HepG2 (cell line): ENCODE results near the gene ATP5MK. TPM values are rescaled to one million over a fixed set of nuclear protein-coding genes. Genes with fewer than 3 reads are reported as not detected.

Source experiments
- CCAR2 ChIP-seq: fragments of 200-400 bp; formaldehyde crosslinking; optimal IDR thresholded peaks from 2 replicates; pipeline ENCODE3; 2018; ENCODE audit warnings: low read depth, mild to moderate bottlenecking, low read length, moderate library complexity
- GZF1 ChIP-seq: sonication (generic); formaldehyde crosslinking; IDR thresholded peaks from 2 replicates; pipeline ENCODE4 v1.5.1; 2020; ENCODE audit warnings: mild to moderate bottlenecking, missing genetic modification reagents
- HBP1 ChIP-seq: IDR thresholded peaks from 2 replicates; pipeline ENCODE4 v1.6.1; 2016; ENCODE audit warnings: low read depth, control low read depth
- HDAC1 ChIP-seq: sonication (generic); formaldehyde crosslinking; IDR thresholded peaks from 2 replicates; pipeline ENCODE4 v1.5.1; 2020; ENCODE audit warnings: mild to moderate bottlenecking, missing genetic modification reagents
- NONO ChIP-seq, 2 experiments: fragments of 450-650 bp in 1 of 2; sonication (generic) in 1 of 2; formaldehyde crosslinking in 1 of 2; IDR thresholded peaks in 1 of 2; conservative IDR thresholded peaks in 1 of 2; 2 replicates each; pipeline versions ENCODE4 v1.6.1 to v1.8.0; 2017 to 2022; ENCODE audit warnings: mild to moderate bottlenecking in 1 of 2, missing genetic modification reagents in 1 of 2, moderate library complexity in 1 of 2
- NPAS2 ChIP-seq: sonication (generic); formaldehyde crosslinking; IDR thresholded peaks from 2 replicates; pipeline ENCODE4 v1.8.0; 2022; ENCODE audit warnings: mild to moderate bottlenecking, missing genetic modification reagents, borderline replicate concordance
- POLR2G ChIP-seq: fragments of 200-400 bp; formaldehyde crosslinking; IDR thresholded peaks from 2 replicates; pipeline ENCODE4 v1.6.1; 2018; ENCODE audit warnings: mild to moderate bottlenecking, low read depth, low read length, moderate library complexity
- PRDM4 ChIP-seq: sonication (generic); formaldehyde crosslinking; IDR thresholded peaks from 2 replicates; pipeline ENCODE4 v1.9.0; 2021; ENCODE audit warnings: missing genetic modification reagents, borderline replicate concordance
- RORA ChIP-seq: sonication (generic); formaldehyde crosslinking; IDR thresholded peaks from 2 replicates; pipeline ENCODE4 v1.5.0; 2020; ENCODE audit warnings: mild to moderate bottlenecking, missing genetic modification reagents, moderate library complexity
- TBX2 ChIP-seq: sonication (generic); formaldehyde crosslinking; IDR thresholded peaks from 2 replicates; pipeline ENCODE4 v1.5.0; 2020; ENCODE audit warnings: missing genetic modification reagents, mild to moderate bottlenecking, borderline replicate concordance
- THYN1 ChIP-seq: sonication (generic); formaldehyde crosslinking; IDR thresholded peaks from 2 replicates; pipeline ENCODE4 v1.8.1; 2023; ENCODE audit warnings: low read depth, mild to moderate bottlenecking, moderate library complexity, missing genetic modification reagents, borderline replicate concordance
- WIZ ChIP-seq: sonication (generic); formaldehyde crosslinking; IDR thresholded peaks from 2 replicates; pipeline ENCODE4 v1.5.1; 2020; ENCODE audit warnings: mild to moderate bottlenecking, missing genetic modification reagents
- ZBTB25 ChIP-seq: IDR thresholded peaks from 2 replicates; pipeline ENCODE4 v1.6.1; 2018; ENCODE audit warnings: missing genetic modification reagents
- ZNF335 ChIP-seq: sonication (generic); formaldehyde crosslinking; IDR thresholded peaks from 2 replicates; pipeline ENCODE4 v1.4.0; 2020; ENCODE audit warnings: missing genetic modification reagents
- ZNF512B ChIP-seq: sonication (generic); formaldehyde crosslinking; IDR thresholded peaks from 2 replicates; pipeline ENCODE4 v1.5.1; 2020; ENCODE audit warnings: missing genetic modification reagents, mild to moderate bottlenecking, borderline replicate concordance
- ZNF639 ChIP-seq: conservative IDR thresholded peaks from 2 replicates; pipeline ENCODE4 v1.6.1; 2018; ENCODE audit warnings: missing genetic modification reagents
- ZSCAN30 ChIP-seq: sonication (generic); formaldehyde crosslinking; IDR thresholded peaks from 2 replicates; pipeline ENCODE4 v1.5.0; 2020; ENCODE audit warnings: mild to moderate bottlenecking, missing genetic modification reagents
- polyA plus RNA-seq, 8 experiments: library from polyadenylated mRNA; depleted of rRNA in 3 of 8; stranded (reverse) in 7 of 8; unstranded in 1 of 8; fragments of >200 nt; fragmentation: Illumina TruSeq in 4 of 8; extraction: Trizol in 4 of 8; gene quantifications; 2 replicates each; pipeline versions ENCODE4 v1.2.1 to v1.2.3, GENCODE V29; 2011 to 2016; ENCODE audit warnings: low read depth in 4 of 8, missing spikeins in 1 of 8, mixed read lengths in 1 of 8; ENCODE audit not compliant: insufficient read depth in 1 of 8
- total RNA-seq, 5 experiments: library from RNA; depleted of rRNA; stranded (reverse); fragments of >200 nt; fragmentation: Illumina TruSeq; extraction: Trizol; gene quantifications; 2 replicates each; pipeline ENCODE4 v1.2.3, GENCODE V29; 2016; ENCODE audit warnings: low read depth in 1 of 5

The ATP5MK gene
- total and polyA plus RNA-seq, 2 of the 13 experiments (the other 11 are each of a cell fraction or from before 2014, with no cell fraction given) = 312 to 517 TPM

GRCh38 chr10:103367782-103368518 lies 28.3 kb downstream of the ATP5MK start, which contains the start of gene TAF5 (continued):
- TF ChIP-seq NPAS2 (CRISPR knock-in tag) (no peak), NONO (IDR thresholded peaks at IDR 0.05) (no peak), NONO (CRISPR knock-in tag; conservative IDR thresholded peaks at IDR 0.05) (peak; percentile 66), CCAR2 (no peak), HBP1 (CRISPR knock-in tag) (peak; percentile 93; the same call in 1 of the 2 replicates), HDAC1 (CRISPR knock-in tag) (peak; percentile 18; the same call in 1 of the 2 replicates), ZSCAN30 (peak; percentile 96), ZNF639 (CRISPR knock-in tag) (peak; percentile 39; the same call in 1 of the 2 replicates), THYN1 (no peak), ZNF512B (CRISPR knock-in tag) (no peak), TBX2 (CRISPR knock-in tag) (peak; percentile 74), POLR2G (peak; percentile 95), WIZ (peak; percentile 89), ZNF335 (CRISPR knock-in tag) (peak; percentile 61; the same call in 1 of the 2 replicates), PRDM4 (CRISPR knock-in tag) (no peak), RORA (CRISPR knock-in tag) (no peak), ZBTB25 (peak; percentile 81), GZF1 (CRISPR knock-in tag) (no peak)
